Measurements from ENCODE around the gene ELMOD1.
"Not testable (repeated sequence)": the region's sequence is repeated elsewhere in the genome, so short reads cannot be mapped to it uniquely, and the experiment has no call there.

The ELMOD1 gene

GRCh38 chr11:107576497-107577345 is 14.2 kb upstream of the ELMOD1 start:
- H3K27me3 ChIP-seq (ENCODE audit: low read depth, low read length); H3K27ac ChIP-seq (ENCODE audit: low read length); H3K36me3 ChIP-seq (replicated peaks; ENCODE audit: low read depth, low read length); H4K20me1 ChIP-seq (ENCODE audit: insufficient read depth, low read length); H3K9me3 ChIP-seq (ENCODE audit: insufficient read depth, low read length); H3K9ac ChIP-seq (ENCODE audit: low read length); H3K4me1 ChIP-seq (ENCODE audit: low read length); H3K79me2 ChIP-seq (ENCODE audit: low read length); H2AFZ ChIP-seq (ENCODE audit: low read depth, low read length); H3K4me2 ChIP-seq (ENCODE audit: low read length); H3K4me3 ChIP-seq (ENCODE audit: low read length): not testable (repeated sequence)
- TF ChIP-seq CTCF (IDR thresholded peaks at IDR 0.05; ENCODE audit: low read depth, low read length) = peak; percentile 68

- H2AFZ ChIP-seq (ENCODE audit: low read depth, low read length) = no peak overlapping the region
- no peaks in the 10 kb centered on the region for H3K4me1 ChIP-seq (ENCODE audit: low read length)
- no peak overlapping the region for H3K4me3 ChIP-seq (ENCODE audit: low read length)
- H3K9ac ChIP-seq (ENCODE audit: low read length) = no peak overlapping the region
- H3K36me3 ChIP-seq (replicated peaks; ENCODE audit: low read depth, low read length) = no peaks in the 10 kb centered on the region
- no peaks in the 10 kb centered on the region for H3K27me3 ChIP-seq (ENCODE audit: low read depth, low read length)
- no peaks in the 10 kb centered on the region for H3K9me3 ChIP-seq (ENCODE audit: insufficient read depth, low read length)
- no peak overlapping the region for H3K27ac ChIP-seq (ENCODE audit: low read length)
- no peak overlapping the region for H3K4me2 ChIP-seq (ENCODE audit: low read length)
- no peaks in the 10 kb centered on the region for H3K79me2 ChIP-seq (ENCODE audit: low read length)
- TF ChIP-seq CTCF (IDR thresholded peaks at IDR 0.05; ENCODE audit: low read depth, low read length) (no peak), EZH2phosphoT487 (IDR thresholded peaks at IDR 0.05; ENCODE audit: low read depth) (no peak)
- H4K20me1 ChIP-seq (ENCODE audit: insufficient read depth, low read length) = no peaks in the 10 kb centered on the region
Measured at GRCh38 chr11:107577346-107577711, 13.6 kb upstream of the ELMOD1 start.

GRCh38 chr11:107579169-107579568 is 11.8 kb upstream of the ELMOD1 start:
- not testable (repeated sequence) for H3K27me3 ChIP-seq (ENCODE audit: low read depth, low read length); H4K20me1 ChIP-seq (ENCODE audit: insufficient read depth, low read length); H3K79me2 ChIP-seq (ENCODE audit: low read length); H2AFZ ChIP-seq (ENCODE audit: low read depth, low read length); H3K4me2 ChIP-seq (ENCODE audit: low read length); H3K4me3 ChIP-seq (ENCODE audit: low read length); H3K9ac ChIP-seq (ENCODE audit: low read length); H3K9me3 ChIP-seq (ENCODE audit: insufficient read depth, low read length); H3K4me1 ChIP-seq (ENCODE audit: low read length); H3K36me3 ChIP-seq (replicated peaks; ENCODE audit: low read depth, low read length); H3K27ac ChIP-seq (ENCODE audit: low read length)

GRCh38 chr11:107581147-107581546 is 9.8 kb upstream of the ELMOD1 start:
- no peaks in the 10 kb centered on the region for H3K79me2 ChIP-seq (ENCODE audit: low read length)
- H3K4me1 ChIP-seq (ENCODE audit: low read length) = no peaks in the 10 kb centered on the region
- no peaks in the 10 kb centered on the region for H3K36me3 ChIP-seq (replicated peaks; ENCODE audit: low read depth, low read length)
- H4K20me1 ChIP-seq (ENCODE audit: insufficient read depth, low read length) = no peaks in the 10 kb centered on the region
- no peak overlapping the region for H3K9ac ChIP-seq (ENCODE audit: low read length)
- TF ChIP-seq EZH2phosphoT487 (IDR thresholded peaks at IDR 0.05; ENCODE audit: low read depth) (no peak), CTCF (IDR thresholded peaks at IDR 0.05; ENCODE audit: low read depth, low read length) (no peak)
- H3K27ac ChIP-seq (ENCODE audit: low read length) = no peak overlapping the region
- no peaks in the 10 kb centered on the region for H3K27me3 ChIP-seq (ENCODE audit: low read depth, low read length)
- H3K4me2 ChIP-seq (ENCODE audit: low read length) = no peak overlapping the region
- H2AFZ ChIP-seq (ENCODE audit: low read depth, low read length) = no peak overlapping the region
- H3K4me3 ChIP-seq (ENCODE audit: low read length) = no peak overlapping the region
- no peaks in the 10 kb centered on the region for H3K9me3 ChIP-seq (ENCODE audit: insufficient read depth, low read length)

Measured in OCI-LY3 (cell line).